H1 (cell line): ENCODE data around the gene MAP4K1.

Experiments used
- MAFK ChIP-seq: IDR thresholded peaks from 2 replicates; pipeline ENCODE4 v1.6.1; 2012; ENCODE audit warnings: low read depth, mild to moderate bottlenecking, improper control_type of control experiment, low read length
- SP2 ChIP-seq: IDR thresholded peaks from 2 replicates; pipeline ENCODE4 v1.6.1; 2012; ENCODE audit warnings: mild to moderate bottlenecking, low read length, inconsistent platforms

DNA sequence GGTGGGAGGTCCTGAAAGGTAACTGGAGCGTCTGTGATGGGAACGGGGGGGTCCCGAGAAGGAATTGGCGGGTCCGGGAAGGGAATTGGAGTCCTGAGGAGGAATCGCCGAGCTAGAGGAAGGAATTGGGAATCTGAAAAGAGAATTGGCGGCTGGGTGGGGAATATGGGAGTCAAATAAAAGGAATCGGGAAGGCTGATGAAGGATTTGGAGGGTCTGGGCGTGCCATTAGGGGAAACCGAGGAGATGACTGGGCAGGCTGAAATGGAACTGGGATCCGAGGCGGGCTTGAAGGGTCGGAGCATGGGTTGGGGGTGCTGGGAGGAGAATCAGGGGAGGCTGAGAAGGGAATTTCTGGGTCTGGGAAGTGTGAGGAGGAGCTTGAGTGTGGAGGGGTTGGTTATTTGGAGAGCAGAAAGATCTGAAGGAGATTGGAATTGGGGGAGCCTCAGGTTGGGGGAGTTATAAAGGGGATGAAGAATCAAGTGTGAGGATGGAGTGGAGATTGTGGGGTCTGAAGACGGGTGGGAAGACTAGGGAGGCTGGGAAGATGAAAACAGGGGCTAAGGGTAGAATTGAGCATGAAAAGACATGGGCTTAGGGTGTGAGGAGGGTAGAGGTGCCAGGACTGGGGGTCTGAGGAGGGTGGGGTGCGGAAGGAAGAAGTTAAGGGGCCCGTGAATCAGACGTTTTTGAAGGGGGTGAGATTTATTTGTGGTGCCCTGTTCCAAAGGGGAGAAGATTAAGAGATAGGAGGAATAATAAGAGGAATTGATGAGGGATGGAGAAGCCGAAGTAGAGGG, 30.4 kb upstream of the MAP4K1 start:
- TF ChIP-seq MAFK (no peak), SP2 (no peak)
